B cell (primary cell): ENCODE data around the gene OR6J1.

Experiments used
- EZH2 ChIP-seq: IDR thresholded peaks from 2 replicates; pipeline ENCODE4 v1.6.1; 2012; ENCODE audit warnings: borderline replicate concordance, low read depth, mild to moderate bottlenecking, moderate library complexity, low read length; ENCODE audit not compliant: insufficient read depth, poor library complexity, severe bottlenecking
- TF ChIP-seq, protein P1 (sequence below): fragments of 200-600 bp; IDR thresholded peaks from one replicate; pipeline ENCODE4 v1.8.0; 2022; ENCODE audit warnings: antibody characterized with exemption, mild to moderate bottlenecking

DNA sequence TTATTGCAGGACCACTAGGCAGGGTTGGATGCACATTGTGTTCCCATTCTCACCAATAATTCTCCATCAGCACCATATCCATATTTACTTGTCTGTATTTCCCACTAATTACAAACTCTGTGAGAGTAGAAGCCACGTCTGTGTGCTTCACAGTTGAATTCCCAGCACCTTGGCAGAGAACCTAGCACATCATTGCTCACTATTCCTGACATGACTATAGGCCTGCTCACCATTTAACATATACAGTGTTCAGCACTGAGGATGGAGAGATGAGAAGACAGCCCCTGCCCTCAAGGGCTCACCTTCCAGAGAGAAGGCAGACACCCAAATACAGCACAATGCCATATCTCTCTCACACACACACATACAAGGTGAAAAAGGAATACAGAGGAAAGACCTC, 60.2 kb downstream of the OR6J1 start:
- TF ChIP-seq, protein P1, sequence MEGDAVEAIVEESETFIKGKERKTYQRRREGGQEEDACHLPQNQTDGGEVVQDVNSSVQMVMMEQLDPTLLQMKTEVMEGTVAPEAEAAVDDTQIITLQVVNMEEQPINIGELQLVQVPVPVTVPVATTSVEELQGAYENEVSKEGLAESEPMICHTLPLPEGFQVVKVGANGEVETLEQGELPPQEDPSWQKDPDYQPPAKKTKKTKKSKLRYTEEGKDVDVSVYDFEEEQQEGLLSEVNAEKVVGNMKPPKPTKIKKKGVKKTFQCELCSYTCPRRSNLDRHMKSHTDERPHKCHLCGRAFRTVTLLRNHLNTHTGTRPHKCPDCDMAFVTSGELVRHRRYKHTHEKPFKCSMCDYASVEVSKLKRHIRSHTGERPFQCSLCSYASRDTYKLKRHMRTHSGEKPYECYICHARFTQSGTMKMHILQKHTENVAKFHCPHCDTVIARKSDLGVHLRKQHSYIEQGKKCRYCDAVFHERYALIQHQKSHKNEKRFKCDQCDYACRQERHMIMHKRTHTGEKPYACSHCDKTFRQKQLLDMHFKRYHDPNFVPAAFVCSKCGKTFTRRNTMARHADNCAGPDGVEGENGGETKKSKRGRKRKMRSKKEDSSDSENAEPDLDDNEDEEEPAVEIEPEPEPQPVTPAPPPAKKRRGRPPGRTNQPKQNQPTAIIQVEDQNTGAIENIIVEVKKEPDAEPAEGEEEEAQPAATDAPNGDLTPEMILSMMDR = no peak
- no peak for TF ChIP-seq EZH2
